Hepatocyte (in vitro differentiated cells): ENCODE data around the gene PLEKHA7. TPM values are rescaled to one million over a fixed set of nuclear protein-coding genes. Genes with fewer than 3 reads are reported as not detected.
"Not testable (repeated sequence)": the region's sequence is repeated elsewhere in the genome, so short reads cannot be mapped to it uniquely, and the experiment has no call there.

ENCODE experiments used
- DNase-seq: peaks from one replicate; pipeline ENCODE4 v3.0.0-alpha.2; 2016; ENCODE audit warnings: low spot score
- H2AFZ ChIP-seq: fragments of 200-600 bp; sonication (generic); 2 replicates; pipeline ENCODE4 v1.6.0; 2016; ENCODE audit warnings: antibody characterized with exemption, mild to moderate bottlenecking
- H3K27ac ChIP-seq: fragments of 200-600 bp; sonication (generic); 2 replicates; pipeline ENCODE4 v1.5.1; 2016; ENCODE audit warnings: mild to moderate bottlenecking
- H3K27me3 ChIP-seq: fragments of 200-600 bp; sonication (generic); 2 replicates; pipeline ENCODE4 v1.6.1; 2016
- H3K36me3 ChIP-seq: fragments of 200-600 bp; sonication (generic); replicated peaks from 2 replicates; pipeline ENCODE4 v1.5.1; 2016; ENCODE audit warnings: low read depth; ENCODE audit not compliant: insufficient read depth
- H3K4me1 ChIP-seq: fragments of 200-600 bp; sonication (generic); 2 replicates; pipeline ENCODE4 v1.5.1; 2016; ENCODE audit warnings: mild to moderate bottlenecking, moderate library complexity; ENCODE audit not compliant: insufficient read depth
- H3K4me2 ChIP-seq: fragments of 200-600 bp; sonication (generic); 2 replicates; pipeline ENCODE4 v1.6.0; 2016
- H3K4me3 ChIP-seq: fragments of 200-600 bp; sonication (generic); 2 replicates; pipeline ENCODE4 v1.5.1; 2016; ENCODE audit warnings: mild to moderate bottlenecking
- H3K79me2 ChIP-seq: fragments of 200-600 bp; sonication (generic); 2 replicates; pipeline ENCODE4 v1.6.0; 2017; ENCODE audit warnings: mild to moderate bottlenecking
- H3K9me2 ChIP-seq: fragments of 200-600 bp; sonication (generic); replicated peaks from 2 replicates; pipeline ENCODE4 v1.6.0; 2017; ENCODE audit warnings: mild to moderate bottlenecking; ENCODE audit not compliant: insufficient read depth
- H3K9me3 ChIP-seq: fragments of 200-600 bp; sonication (generic); 2 replicates; pipeline ENCODE4 v1.5.1; 2016; ENCODE audit warnings: low read depth, mild to moderate bottlenecking
- H4K20me1 ChIP-seq: fragments of 200-600 bp; sonication (generic); 2 replicates; pipeline ENCODE4 v1.6.0; 2016; ENCODE audit warnings: mild to moderate bottlenecking; ENCODE audit not compliant: insufficient read depth, poor library complexity, severe bottlenecking
- CTCF ChIP-seq: fragments of 200-600 bp; sonication (generic); IDR thresholded peaks from 2 replicates; pipeline ENCODE4 v1.5.1; 2016; ENCODE audit warnings: antibody characterized with exemption, mild to moderate bottlenecking; ENCODE audit not compliant: poor library complexity
- EZH2 ChIP-seq: fragments of 200-600 bp; sonication (generic); IDR thresholded peaks from 2 replicates; pipeline ENCODE4 v1.6.1; 2016; ENCODE audit warnings: antibody characterized with exemption, mild to moderate bottlenecking, borderline replicate concordance
- EZH2phosphoT487 ChIP-seq: fragments of 200-600 bp; sonication (generic); IDR thresholded peaks from one replicate; pipeline ENCODE4 v1.6.1; 2018; ENCODE audit warnings: antibody characterized with exemption, mild to moderate bottlenecking, low read depth, moderate library complexity; ENCODE audit not compliant: unreplicated experiment, severe bottlenecking
- WGBS: methylation state at CpG from one replicate; pipeline ENCODE4 v1.1.6; 2016; ENCODE audit warnings: low lambda C conversion rate; ENCODE audit errors: missing lambda C conversion rate; 5-methylcytosine and 5-hydroxymethylcytosine counted together
- polyA plus RNA-seq: library from polyadenylated mRNA; unstranded; fragments of >200 nt; fragmentation: Nextera tagmentation; extraction: Ambion mirVana; gene quantifications from 2 replicates; pipeline ENCODE4 v1.2.1, GENCODE V29; 2016
- total RNA-seq: library from RNA; depleted of rRNA; stranded (reverse); fragments of >200 nt; gene quantifications from 2 replicates; pipeline ENCODE4 v1.2.3, GENCODE V29; 2014

Gene PLEKHA7
- 25.4 and 35.6 TPM in 2 replicates for total RNA-seq
- 16.7 and 18.2 TPM in 2 replicates for polyA plus RNA-seq

DNA sequence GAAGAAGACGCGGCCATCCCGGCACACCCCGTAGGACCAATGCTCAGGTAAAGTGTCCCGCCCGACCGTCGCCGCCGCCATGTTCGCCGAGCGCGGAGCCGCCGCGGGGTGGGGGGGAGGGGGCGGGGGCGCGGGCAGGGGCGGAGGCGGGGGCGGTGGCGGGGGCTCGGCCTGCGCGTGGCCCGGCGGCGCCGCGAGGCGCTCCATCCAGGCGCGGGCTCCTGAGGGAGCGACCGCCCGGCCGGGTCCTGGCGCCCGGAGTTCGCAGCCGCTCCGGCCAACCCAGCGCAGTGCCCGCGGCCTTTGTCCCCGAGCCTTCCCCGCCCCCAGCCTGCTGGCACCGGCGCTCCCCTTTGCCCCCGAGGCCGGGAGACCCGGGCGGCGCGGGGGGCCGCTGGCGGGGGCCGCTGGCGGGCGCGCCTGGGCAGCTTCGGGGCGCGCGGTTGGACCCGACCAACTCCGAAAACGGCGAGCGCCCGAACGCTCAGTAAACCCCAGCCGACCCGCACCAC lies at the start of gene PLEKHA7:
Gene PLEKHA7, minus strand, starts transcription at position 94 of the 512 bp plus-strand sequence. Its CDS starts 13 bp downstream, at position 81.
- Histone ChIP-seq H3K79me2 (peaks cover 42% of the 10 kb centered on the region), H3K9me3 (no peaks in the 10 kb centered on the region), H3K4me1 (peaks cover 9% of the 10 kb centered on the region), H3K27me3 (peaks cover 2% of the 10 kb centered on the region), H2AFZ (peak within 1 kb of the TSS; percentile 71), H4K20me1 (no peaks in the 10 kb centered on the region), H3K9me2 (no peaks in the 10 kb centered on the region), H3K36me3 (no peaks in the 10 kb centered on the region), H3K4me3 (peak within 1 kb of the TSS; percentile 83), H3K27ac (peak within 1 kb of the TSS; percentile 94), H3K4me2 (peak within 1 kb of the TSS; percentile 97)
- 0% methylated on average over 8 of the region's 76 CpGs for WGBS
- TF ChIP-seq CTCF (no peak), EZH2 (no peak), EZH2phosphoT487 (no peak)
- peak; percentile 75 for DNase-seq

- TF ChIP-seq EZH2phosphoT487, result no peak
- peak; percentile 71 for TF ChIP-seq CTCF
- TF ChIP-seq EZH2, result no peak
- Histone ChIP-seq H3K36me3 (no peaks in the 10 kb centered on the region), H3K9me2 (no peaks in the 10 kb centered on the region), H3K4me3 (no peak overlapping the region), H4K20me1 (no peaks in the 10 kb centered on the region), H3K4me2 (no peak overlapping the region), H3K9me3 (no peaks in the 10 kb centered on the region), H3K27ac (no peak overlapping the region), H3K27me3 (no peaks in the 10 kb centered on the region), H3K79me2 (no peaks in the 10 kb centered on the region), H2AFZ (no peak overlapping the region), H3K4me1 (no peaks in the 10 kb centered on the region)
- 87% methylated on average over 4 of the region's 4 CpGs for WGBS
- DNase-seq, result peak; percentile 75
These were observed 49.2 kb upstream of the PLEKHA7 start for GRCh38 chr11:17063171-17064002.

GRCh38 chr11:17051146-17051545 lies 36.9 kb upstream of the PLEKHA7 start:
- H3K27me3 ChIP-seq, H3K36me3 ChIP-seq, H3K4me1 ChIP-seq, H4K20me1 ChIP-seq, DNase-seq, H3K4me3 ChIP-seq, H3K27ac ChIP-seq, H2AFZ ChIP-seq, H3K79me2 ChIP-seq, H3K9me2 ChIP-seq, H3K9me3 ChIP-seq, H3K4me2 ChIP-seq: not testable (repeated sequence)
- 97% methylated on average over 17 of the region's 27 CpGs for WGBS

DNA sequence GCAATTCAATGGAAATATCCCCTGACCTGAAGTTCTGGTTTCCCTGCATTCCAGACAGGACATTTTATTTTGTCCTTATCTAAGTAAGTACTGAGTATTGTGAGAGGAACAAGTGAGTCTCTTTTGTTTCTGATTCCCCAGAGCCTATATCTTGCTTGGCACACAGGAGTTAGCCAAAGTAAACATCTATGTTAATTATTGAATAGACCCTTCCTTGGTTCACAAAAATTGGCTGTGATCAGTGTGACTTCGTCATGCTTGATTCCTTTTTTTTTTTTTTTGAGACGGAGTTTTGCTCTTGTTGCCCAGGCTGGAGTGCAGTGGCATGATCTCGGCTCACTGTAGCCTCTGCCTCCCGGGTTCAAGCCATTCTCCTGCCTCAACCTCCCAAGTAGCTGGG lies 34.3 kb upstream of the PLEKHA7 start:
- not testable (repeated sequence) for H3K9me2 ChIP-seq, H3K9me3 ChIP-seq, H3K4me3 ChIP-seq, H3K4me1 ChIP-seq, H3K36me3 ChIP-seq, H3K79me2 ChIP-seq, H4K20me1 ChIP-seq, H3K27me3 ChIP-seq, H2AFZ ChIP-seq
- peak; percentile 15 for DNase-seq
- Histone ChIP-seq H3K27ac (peak overlapping the region; percentile 72), H3K4me2 (peak overlapping the region; percentile 60)
- WGBS, result 75% methylated on average over 3 of the region's 4 CpGs
